ENCODE measurements around the gene TRPM6. TPM values are rescaled to one million over a fixed set of nuclear protein-coding genes. Genes with fewer than 3 reads are reported as not detected.

Gene TRPM6
- total RNA-seq, 1 experiment from 2014 or later, result 0.57 TPM

DNA sequence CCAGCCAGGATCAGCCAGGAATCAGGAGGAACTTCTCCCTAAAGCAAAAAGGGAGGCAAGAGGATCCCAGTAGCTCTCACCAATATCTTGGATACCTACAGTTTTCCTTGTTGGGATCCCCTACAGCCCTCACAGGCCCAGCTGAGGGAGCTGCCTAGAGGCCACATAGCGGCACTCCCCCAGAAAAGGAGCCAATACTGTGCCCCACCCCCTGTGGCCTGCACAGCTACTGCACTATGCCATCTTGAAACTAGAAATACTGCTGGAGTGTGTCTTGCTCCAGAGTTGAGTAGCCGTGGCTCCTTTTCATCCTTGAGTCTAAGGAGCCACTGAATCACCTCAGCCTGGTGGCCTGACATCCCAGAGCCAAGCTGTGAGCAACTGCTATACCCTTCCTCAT, 22.3 kb upstream of the TRPM6 start:
- Histone ChIP-seq H4K91ac (ENCODE audit: insufficient read length, low read depth, low read length) (no peak overlapping the region), H4K8ac (replicated peaks; ENCODE audit: insufficient read length, low read depth, low read length) (no peak overlapping the region), H3K56ac (ENCODE audit: insufficient read length, low read depth, low read length) (no peak overlapping the region), H3K9me3 (ENCODE audit: control insufficient read depth, low read depth, low read length) (no peaks in the 10 kb centered on the region), H2BK12ac (ENCODE audit: insufficient read length, low read depth, low read length) (no peak overlapping the region), H4K5ac (ENCODE audit: insufficient read length, low read depth, low read length) (no peak overlapping the region), H3T11ph (ENCODE audit: low read length) (no peak overlapping the region), H3K9ac (ENCODE audit: extremely low read depth, insufficient read length, low read length) (no peak overlapping the region), H3K27me3 (ENCODE audit: insufficient read depth, low read length) (no peaks in the 10 kb centered on the region), H3K18ac (ENCODE audit: insufficient read length, low read depth, low read length) (no peak overlapping the region), H3K79me2 (ENCODE audit: insufficient read depth, low read length) (no peaks in the 10 kb centered on the region), H2BK20ac (ENCODE audit: low read depth, low read length, poor library complexity, severe bottlenecking) (no peak overlapping the region), H2BK15ac (ENCODE audit: low read depth, low read length) (no peak overlapping the region), H2BK120ac (ENCODE audit: low read depth, low read length, poor library complexity, severe bottlenecking) (no peak overlapping the region), H2BK5ac (ENCODE audit: insufficient read length, low read length) (no peak overlapping the region), H3K4me2 (ENCODE audit: insufficient read depth, insufficient read length, low read length) (no peak overlapping the region), H2AFZ (ENCODE audit: low read length) (no peak overlapping the region), H3K79me1 (ENCODE audit: insufficient read depth, low read depth, low read length, poor library complexity, severe bottlenecking) (no peaks in the 10 kb centered on the region), H3K23me2 (ENCODE audit: insufficient read length, low read depth, low read length, poor library complexity, severe bottlenecking) (no peaks in the 10 kb centered on the region), H3K14ac (ENCODE audit: insufficient read depth, low read length) (no peak overlapping the region), H4K20me1 (ENCODE audit: control insufficient read depth, insufficient read depth, insufficient read length) (no peaks in the 10 kb centered on the region), H3K27ac (ENCODE audit: insufficient read length, low read depth, low read length) (no peak overlapping the region), H3K4me1 (ENCODE audit: insufficient read depth, low read length) (no peaks in the 10 kb centered on the region), H3K23ac (ENCODE audit: insufficient read length, low read depth, low read length) (no peak overlapping the region), H3K4ac (ENCODE audit: low read depth, low read length) (no peak overlapping the region), H2AK5ac (ENCODE audit: insufficient read length, low read length) (no peak overlapping the region)
- WGBS (ENCODE audit: extremely low coverage, insufficient read length, low lambda C conversion rate), result no CpG with 5 or more reads among the region's 2 CpGs
- Mint-ChIP-seq H3K27me3 (ENCODE audit: low read depth) (no peaks in the 10 kb centered on the region), H3K4me1 (peaks cover 3 to 7% of the 10 kb centered on the region in 2 experiments; a peak in 2 of 4 replicates), H3K4me3 (no peak overlapping the region), H3K36me3 (ENCODE audit: insufficient read depth in 1 of 3, low read depth in 3 of 3) (no peaks in the 10 kb centered on the region; a peak in 1 of 7 replicates), H3K27ac (no peak overlapping the region), H3K9me3 (peaks cover 0 to 9% of the 10 kb centered on the region in 2 experiments; a peak in 3 of 5 replicates)
- DNase-seq, result no peak
- TF ChIP-seq, protein P1, sequence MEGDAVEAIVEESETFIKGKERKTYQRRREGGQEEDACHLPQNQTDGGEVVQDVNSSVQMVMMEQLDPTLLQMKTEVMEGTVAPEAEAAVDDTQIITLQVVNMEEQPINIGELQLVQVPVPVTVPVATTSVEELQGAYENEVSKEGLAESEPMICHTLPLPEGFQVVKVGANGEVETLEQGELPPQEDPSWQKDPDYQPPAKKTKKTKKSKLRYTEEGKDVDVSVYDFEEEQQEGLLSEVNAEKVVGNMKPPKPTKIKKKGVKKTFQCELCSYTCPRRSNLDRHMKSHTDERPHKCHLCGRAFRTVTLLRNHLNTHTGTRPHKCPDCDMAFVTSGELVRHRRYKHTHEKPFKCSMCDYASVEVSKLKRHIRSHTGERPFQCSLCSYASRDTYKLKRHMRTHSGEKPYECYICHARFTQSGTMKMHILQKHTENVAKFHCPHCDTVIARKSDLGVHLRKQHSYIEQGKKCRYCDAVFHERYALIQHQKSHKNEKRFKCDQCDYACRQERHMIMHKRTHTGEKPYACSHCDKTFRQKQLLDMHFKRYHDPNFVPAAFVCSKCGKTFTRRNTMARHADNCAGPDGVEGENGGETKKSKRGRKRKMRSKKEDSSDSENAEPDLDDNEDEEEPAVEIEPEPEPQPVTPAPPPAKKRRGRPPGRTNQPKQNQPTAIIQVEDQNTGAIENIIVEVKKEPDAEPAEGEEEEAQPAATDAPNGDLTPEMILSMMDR (conservative IDR thresholded peaks at IDR 0.05), result no peak

All from H9 (cell line).